GM18520 (cell line): ENCODE results near the gene IL23A.
A peak's percentile ranks its signal among the peaks of the same experiment; 100 is the strongest.
"Not testable (repeated sequence)": the region's sequence is repeated elsewhere in the genome, so short reads cannot be mapped to it uniquely, and the experiment has no call there.

Experiments used
- ATAC-seq: cut with Tn5 transposase; IDR thresholded peaks from one replicate; pipeline ENCODE4 v1.9.1; 2021; ENCODE audit not compliant: unreplicated experiment

The IL23A gene

DNA sequence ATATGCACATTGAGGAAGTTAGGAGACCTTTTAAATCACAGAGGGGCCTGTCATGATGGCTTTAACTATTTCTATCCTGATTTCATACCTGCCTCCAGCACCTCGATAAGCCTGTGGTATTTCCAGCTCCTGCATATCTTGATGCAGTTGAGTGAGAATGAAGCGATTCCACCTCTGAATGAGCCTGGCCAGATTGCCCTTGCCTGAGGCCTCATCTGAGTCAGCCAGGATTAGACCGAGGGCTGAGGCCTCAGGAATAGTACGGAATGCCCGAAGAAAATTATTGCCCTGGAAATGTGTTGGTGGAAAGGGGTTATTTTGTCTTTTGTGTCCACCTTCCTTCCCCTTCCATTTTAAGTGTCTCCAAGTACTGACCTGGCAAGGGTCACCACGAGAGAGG lies 14.5 kb upstream of the IL23A start:
- ATAC-seq = no peak

DNA sequence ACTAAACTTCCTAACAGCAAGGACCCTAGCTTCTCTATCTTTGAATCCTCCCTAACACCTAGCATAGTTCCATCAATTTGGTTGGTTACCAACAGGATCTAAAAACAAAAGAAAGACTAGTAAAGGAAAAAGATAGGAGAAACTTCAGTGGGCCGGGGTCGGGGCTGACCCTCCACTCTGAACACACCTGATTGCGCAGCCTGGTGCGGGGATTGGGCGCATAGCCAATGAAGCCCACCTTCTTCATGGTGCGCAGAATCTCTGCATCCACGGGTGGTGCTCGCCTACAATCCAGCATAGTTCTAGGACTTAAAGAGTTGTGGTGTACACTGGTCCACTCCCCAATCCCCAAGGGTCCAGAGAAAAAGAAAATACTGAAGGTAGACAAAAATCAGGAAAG lies 12.6 kb upstream of the IL23A start:
- no peak for ATAC-seq

DNA sequence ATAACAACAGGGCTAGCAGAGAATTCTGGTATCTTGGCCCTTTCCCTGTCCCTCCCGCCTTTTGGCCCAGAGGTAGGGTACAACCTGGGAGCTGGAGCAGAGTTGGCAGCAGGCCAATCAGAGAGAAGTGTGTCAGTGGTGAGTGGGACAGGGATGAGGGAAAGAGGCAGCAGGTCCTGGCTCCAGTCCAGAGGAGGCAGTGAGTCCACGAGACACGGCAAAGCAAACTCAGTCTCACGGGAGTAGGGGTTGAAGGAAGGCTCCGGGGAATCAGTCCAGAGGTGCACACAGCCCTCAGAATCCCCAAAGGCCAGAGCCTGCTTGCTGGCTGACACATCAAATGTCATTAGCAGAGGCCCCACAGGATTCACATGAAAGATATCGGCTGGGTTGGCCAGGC lies 12.2 kb upstream of the IL23A start:
- no peak for ATAC-seq

DNA sequence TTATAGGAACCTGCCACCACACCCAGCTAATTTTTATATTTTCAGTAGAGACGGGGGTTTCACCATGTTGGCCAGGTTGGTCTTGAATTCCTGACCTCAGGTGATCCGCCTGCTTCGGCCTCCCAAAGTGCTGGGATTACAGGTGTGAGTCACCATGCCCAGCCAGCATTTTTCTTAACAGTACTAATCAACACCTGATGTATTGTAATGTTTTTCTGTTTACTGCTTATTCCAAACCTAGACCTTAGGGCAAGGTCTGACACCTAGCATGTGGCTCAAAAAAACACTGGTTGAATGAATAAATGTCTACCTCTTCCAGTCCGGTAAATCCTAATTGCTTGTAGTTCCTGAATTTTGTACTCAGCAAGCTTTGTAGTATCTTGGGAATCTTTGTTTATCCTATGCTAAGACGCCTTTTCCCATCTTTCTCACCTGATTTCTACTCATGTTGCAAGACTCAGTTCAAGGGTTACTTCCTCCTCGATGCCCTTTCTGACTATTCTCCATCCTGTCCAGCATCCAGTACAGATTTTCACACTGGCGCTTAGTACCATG lies 7.7 kb upstream of the IL23A start:
- ATAC-seq = no peak

DNA sequence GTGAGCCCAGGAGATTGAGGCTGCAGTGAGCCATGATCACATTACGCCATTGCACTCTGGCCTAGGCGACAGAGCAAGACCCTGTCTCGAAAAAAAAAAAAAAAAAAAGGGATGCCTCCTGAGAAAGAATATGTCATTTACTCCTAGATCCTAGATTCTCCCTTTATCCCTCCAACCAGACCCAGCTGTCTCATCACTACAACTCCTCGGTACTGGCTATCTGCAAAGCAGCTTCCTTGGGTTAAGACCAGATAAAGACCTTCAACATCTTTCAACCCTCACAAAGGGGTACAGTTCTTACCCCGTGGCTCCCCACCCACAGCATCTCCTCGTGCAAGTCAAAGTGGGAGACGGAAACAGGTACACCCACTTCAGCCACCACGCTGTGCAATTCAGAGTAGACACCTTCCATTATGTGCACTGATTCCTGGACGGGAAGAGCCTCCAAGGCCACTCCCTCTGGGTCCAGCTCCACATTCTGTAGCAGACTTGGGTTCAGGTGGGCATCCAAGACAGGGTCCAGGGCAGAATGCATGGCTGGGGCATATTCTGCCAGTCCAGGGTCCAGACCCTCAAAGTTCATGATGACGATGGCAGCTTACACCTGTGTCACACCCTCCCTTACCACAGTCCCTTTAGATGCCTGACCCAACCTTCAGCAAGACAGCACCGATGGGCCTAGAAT lies 6.0 kb upstream of the IL23A start:
- no peak for ATAC-seq

DNA sequence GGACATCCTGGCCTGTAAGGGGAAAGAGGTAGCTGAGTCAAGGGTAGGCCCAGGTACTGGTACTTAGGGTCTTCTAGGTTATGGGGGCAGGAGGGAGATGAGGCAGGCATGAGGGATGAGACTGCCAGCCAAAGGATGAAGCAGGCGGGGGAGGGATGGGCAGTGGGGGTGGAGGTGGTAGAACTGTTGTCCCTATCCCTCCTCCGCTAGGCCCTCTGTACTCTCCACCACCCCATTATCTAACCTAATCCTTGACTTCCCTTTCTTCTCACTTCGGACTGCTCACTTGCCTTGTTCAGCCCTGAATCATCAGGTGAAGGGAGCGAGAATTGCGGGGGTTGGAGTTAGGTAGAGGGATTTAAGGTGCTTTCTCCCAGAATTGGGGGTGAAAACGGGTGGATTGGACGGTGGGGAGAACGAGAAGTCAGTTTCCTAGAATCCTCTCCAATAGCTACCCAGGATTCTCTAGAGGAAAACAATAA lies 5.4 kb upstream of the IL23A start:
- ATAC-seq = no peak

DNA sequence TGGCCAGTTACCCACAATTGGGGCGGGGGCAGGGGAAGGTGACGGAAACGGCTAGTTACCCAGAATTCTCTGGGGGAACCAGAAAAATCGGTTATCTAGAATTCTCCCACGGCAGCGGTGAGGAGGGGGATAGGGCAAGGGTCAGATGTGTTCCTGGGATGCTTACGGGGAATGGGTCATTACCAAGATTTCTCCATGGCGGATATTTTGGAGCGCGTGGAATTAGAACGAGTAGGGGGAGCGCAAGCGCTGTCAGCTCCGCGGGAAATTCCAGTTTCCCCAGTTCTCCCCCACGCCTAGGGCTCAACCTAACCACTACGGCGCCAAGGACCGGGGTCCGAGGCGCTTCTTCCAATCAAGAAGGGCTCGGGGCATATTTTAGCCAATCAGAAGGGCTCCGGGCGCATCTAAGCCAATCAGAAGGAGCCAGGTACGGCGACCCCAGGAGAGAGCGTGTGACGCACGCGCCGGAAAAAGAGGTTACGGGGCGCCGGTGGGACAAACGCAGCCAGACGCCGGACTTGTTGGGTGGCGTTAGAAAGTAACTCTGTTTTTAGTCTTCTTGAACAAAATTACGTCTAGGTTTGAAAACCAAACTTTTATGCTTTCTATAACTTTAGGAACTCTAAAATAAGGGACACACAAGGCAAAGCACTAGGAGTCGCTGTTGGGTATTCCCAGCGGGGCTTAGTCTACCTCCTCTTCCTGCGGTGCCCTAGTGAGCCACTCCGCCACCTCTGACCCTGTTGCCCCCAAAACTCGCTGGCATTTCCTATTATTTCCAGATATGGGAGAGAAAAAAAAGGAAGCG lies 4.8 kb upstream of the IL23A start, which contains the start of gene PAN2:
Gene PAN2, minus strand, starts transcription at position 322 of the 811 bp plus-strand sequence. CDS start 906 bp downstream, outside the sequence.
- peak; percentile 97 for ATAC-seq

DNA sequence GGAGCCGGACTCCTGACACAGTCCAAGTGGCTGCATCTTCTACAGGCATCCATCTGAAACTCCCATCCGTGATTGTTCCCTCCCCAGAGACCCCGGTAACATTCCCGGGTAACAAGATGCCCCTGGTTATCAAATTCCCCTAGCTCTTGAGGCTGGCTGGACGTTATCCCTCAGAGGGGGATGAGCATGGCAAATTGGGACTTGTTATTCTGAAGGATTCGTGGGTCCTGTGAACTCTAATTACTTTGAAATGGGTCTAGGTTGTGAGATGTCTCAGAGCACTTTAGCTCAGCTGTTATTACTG lies 4.2 kb upstream of the IL23A start:
- ATAC-seq = no peak

DNA sequence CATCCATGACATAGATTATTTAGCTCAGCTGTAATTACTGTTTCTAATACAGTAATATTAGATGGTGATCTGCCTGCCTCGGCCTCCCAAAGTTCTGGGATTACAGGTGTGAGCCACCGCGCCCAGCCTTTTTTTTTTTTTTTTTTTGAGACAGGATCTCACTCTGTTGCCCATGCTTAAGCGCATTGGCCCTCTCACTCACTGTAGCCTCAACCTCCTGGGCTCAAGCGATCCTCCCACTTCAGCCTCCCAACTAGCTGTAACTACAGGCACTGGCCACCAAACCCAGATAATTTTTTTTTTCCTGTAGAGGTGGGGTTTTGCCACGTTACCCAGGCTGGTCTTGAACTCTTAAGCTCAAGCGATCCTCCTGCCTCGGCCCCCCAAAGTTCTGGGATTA lies 3.2 kb upstream of the IL23A start:
- not testable (repeated sequence) for ATAC-seq

DNA sequence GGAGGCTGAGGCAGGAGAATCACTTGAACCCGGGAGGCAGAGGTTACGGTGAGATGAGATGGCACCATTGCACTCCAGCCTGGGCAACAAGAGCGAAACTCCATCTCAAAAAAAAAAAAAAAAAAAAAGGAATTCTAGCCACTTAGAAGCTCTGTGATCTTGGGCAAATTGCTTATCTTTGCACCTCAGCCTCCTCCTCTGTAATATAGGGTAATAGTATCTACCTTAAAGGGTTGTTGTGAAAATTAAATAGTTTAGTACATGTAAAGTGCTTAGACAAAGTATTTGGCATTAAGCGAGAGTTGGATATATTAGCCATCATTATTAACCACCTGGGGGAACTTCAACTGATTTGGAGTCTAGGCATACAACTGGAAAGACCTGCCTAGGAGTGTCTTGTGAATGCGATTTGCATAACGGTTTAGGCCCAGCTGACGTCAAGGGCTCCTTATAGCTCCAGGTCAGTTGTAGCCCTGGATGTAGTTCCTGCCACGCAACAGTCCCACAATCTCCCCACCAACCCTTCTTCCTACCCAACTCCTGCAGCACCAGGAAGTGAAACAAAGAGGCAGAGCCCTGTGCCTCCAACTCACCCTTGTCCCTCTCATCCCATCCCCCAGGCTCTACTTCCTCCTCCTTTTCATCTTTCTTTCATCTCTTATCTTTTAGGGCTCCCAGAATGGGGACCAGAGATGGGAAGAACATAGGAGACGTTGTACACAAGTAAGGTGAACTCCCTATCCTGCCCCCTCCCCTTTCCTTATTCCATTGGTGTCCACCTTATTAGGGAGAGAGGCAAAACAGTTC lies 2.1 kb upstream of the IL23A start:
- no peak for ATAC-seq

DNA sequence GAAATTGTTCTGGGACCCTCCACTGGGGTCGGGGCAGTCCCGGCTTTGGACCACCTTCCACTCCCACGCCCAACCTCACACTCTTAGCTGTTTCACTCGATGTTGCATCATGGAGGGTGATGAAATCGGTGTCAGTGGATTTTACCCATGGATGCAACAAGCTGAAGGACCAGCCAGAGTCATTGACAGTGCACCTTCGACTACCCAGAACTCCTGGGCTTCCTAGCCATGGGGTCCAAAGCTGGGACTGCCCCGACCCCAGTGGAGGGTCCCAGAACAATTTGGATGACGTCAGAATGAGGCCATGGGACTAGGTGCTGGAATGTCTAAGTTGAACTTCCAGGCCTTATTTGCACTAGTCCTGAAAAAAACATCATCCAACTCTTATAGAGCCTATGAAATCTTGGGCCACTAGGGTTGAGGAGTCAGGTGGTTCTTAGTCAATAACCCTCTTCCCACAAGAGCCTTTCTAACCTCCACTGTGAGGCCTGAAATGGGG lies 882 bp upstream of the IL23A start:
- ATAC-seq = no peak

DNA sequence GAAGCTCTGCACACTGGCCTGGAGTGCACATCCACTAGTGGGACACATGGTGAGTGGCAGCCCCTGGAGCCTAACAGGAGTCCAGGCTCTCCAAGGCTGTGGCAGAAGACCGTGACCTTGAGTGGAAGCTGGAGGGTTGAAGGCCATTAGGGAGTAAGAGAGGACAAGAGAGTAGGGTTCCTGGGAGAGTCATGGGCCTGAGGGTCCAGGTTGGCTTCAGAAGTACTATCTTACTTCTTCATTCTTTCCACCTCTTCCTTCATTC lies 406 bp downstream of the IL23A start:
- ATAC-seq = no peak

DNA sequence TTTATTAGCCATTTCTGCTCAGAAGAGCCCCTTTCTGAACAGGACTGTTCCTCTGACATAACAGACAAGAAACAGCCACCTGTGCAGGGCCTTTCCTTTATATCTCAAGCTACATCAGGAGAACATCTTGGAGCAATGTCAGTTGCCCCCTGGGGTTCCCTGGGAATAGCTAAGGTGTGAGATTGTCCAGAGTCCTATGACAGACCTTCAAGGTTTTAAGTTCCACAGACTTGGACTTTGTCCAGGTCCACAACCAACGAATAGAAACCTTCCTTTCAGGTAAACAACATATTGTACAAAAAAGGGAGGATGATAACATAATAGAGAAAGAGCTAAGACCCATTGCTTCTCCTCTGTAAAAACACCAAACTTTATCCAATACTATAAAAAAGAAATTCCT lies 2.9 kb downstream of the IL23A start:
- ATAC-seq = no peak

DNA sequence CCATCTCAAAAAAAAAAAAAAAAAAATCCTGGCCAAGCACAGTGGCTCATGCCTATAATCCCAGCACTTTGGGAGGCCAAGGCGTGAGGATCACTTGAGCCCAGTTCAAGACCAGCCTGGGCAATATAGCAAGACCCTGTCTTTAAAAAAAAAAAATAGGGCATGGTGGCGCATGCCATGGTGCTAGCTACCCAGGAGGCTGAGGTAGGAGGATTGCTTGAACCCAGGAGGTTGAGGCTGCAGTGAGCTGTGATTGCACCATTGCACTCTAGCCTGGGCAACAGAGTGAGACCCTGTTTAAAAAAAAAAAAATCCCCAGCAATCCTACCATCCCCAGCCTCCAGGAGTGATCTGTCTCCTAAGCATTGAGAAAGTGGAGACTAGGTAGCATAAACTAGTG lies 3.6 kb downstream of the IL23A start:
- ATAC-seq = not testable (repeated sequence)

DNA sequence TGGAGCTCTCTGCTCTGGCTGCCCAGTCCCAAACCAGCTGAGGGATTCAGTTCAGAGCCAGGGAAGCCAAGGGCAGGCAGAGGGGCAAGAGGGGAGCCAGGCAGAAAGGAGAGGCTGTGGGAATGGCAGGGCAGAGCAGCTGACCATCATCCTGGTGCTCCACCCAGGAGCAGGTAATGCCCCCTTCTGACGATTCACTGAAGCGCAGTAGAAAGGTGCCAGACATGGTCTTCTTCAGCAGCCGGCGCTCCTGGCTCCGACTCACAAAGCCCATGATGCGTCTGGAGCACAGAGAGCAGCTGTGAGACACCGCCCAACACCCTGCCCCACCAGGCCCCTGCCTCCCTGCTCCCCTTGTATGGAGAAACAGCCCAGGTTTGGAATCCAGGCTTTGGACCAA lies 8.0 kb downstream of the IL23A start:
- ATAC-seq = no peak

DNA sequence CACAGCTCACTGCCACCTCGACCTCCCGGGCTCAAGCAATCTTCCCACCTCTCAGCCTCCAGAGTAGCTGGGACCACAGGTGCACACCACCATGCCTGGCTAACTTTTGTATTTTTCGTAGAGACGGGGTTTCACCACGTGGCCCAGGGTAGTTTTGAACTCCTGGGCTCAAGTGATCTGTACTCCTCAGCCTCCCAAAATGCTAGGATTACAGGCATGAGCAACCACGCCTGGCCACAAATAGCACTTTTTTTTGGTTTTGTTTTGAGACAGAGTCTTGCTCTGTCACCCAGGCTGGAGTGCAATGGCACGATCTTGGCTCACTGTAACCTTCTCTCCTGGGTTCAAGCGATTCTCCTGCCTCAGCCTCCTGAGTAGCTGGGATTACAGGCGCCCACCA lies 8.6 kb downstream of the IL23A start:
- ATAC-seq = not testable (repeated sequence)

DNA sequence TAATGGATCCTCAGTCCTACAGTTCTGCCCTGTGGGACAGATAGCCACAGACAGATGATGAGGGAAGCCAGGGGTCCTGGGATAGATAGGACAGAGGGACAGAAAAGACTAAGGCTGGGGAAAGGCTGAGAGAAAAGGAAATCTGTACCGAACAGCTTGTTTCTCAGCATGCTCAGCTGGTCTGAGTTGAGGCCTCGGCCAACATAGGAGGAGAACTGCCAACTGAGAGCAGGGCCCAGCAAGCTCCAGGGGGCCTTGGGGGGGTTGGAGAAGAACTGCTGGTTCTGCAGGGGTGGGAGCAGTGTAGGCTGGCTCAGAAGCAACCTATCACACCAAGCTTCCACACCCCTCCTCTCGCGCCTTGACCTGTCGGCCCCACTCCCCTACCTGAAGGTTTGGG lies 10.1 kb downstream of the IL23A start:
- ATAC-seq = no peak

DNA sequence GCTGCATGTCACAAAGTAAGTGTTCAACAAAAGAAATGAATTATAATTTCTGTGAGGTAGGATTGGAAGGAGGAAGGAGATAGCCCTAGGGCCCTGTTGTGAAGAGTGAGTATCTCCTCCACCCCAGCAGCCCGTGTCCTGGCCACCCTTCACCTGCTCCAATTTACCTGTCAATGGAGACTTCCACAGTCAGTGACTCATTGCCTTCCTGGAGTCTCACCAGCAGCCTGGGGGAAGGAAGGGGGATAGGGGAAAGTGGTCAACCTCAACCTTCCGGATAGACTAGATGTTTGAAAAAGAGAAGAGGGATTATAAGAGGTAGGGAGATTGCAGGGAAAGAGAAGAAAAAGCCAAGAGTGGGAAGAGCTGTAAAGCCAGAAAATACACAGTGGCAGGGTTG lies 12.0 kb downstream of the IL23A start:
- no peak for ATAC-seq

DNA sequence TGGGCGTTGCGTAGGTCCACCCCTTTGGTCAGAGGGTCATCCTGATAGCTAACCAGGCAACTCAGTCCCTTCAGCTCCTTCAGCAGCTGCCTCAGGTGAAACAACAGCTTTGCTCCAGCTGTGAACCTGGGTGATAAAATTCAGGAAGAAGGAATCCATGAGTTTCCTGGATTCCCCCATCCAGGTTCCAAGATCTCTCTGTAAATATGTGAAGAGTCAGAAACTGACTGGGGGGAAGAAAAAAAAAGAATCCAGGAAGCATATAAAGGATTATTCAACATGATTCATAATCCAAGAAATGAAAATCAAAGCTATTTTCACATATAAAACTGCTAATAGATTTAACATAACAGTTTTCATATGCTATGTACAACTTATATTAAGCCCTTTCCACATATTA lies 12.6 kb downstream of the IL23A start:
- no peak for ATAC-seq

DNA sequence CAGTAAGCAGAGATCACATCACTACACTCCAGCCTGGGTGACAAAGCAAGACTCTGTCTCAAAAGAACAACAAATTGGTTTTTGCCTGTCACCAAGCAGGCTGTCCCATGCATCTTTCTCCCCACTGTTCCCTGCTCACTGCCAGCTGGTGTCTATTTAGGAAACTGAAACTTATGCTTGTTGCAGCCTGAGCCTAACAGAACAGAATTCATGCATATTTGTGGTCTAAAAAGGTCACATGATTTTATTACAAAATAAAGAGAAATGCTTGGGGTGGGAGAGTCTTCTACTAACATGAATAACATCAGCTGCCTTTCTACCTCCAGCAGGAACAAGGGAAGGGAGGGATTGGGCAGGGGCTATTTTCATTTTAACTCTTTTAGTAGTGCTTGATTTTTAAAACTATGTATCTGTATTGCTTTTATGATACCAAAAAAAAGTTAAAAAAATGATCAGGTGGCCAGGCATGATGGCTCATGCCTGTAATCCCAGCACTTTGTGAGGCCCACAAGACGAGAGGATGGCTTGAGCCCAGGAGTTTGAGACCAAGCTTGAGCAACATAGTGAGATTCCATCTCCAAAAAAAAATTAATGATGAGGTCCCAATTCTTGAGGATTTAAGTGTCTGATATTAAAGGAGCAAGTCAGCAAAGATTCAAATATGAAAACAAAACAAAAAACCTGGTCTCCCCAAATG lies 20.3 kb downstream of the IL23A start:
- ATAC-seq = no peak
